ENCODE measurements around the gene PRKAR1A. TPM values are rescaled to one million over a fixed set of nuclear protein-coding genes. Genes with fewer than 3 reads are reported as not detected.

The PRKAR1A gene
- total and polyA plus RNA-seq, 12 donors: 170 to 1,378 (median 783) TPM

DNA sequence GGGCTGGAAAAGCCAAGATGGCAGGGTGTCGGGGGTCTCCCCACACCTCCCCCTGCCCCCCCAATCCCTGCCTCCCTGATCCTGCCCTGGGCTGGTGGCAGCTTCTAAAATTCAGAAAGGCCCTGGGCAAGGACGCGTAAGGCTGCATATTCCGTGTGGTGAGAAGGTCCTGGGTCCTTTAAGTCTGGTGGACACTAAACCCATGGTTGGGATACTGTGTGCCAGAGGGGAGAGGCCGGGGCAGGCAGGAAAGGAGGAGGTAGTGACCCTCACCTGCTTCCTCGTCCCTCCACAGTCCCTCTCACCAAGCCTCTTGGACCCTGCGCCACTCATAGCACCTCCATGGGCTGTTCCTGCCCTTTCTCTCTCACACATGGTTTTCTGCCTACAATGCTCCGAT, 28.8 kb downstream of the PRKAR1A start:
- no peak for TF ChIP-seq CTCF (IDR thresholded peaks at IDR 0.05)
- peak in 5 of 8 donors; percentile 2 to 11 (median 6) for ATAC-seq
- Histone ChIP-seq H3K4me1 (peaks cover 0 to 51% (median 8%) of the 10 kb centered on the region in 9 donors), H3K36me3 (peaks cover 0 to 96% (median 41%) of the 10 kb centered on the region in 9 donors), H3K4me3 (no peak overlapping the region), H3K27ac (peak overlapping the region in 6 of 10 donors; percentile 11 to 67 (median 48)), H3K9me3 (no peaks in the 10 kb centered on the region), H3K27me3 (no peaks in the 10 kb centered on the region)
- 87 to 89% methylated on average over 8 of the region's 8 CpGs for WGBS, 2 donors
- DNase-seq: no peak
- intact Hi-C loops (cut with DNase I): loop anchor here in 5 of 10 donors (5.0 to 10.0 kb wide), 3 partner anchors 71 to 216 kb away; no protein-coding TSS in a partner anchor

DNA sequence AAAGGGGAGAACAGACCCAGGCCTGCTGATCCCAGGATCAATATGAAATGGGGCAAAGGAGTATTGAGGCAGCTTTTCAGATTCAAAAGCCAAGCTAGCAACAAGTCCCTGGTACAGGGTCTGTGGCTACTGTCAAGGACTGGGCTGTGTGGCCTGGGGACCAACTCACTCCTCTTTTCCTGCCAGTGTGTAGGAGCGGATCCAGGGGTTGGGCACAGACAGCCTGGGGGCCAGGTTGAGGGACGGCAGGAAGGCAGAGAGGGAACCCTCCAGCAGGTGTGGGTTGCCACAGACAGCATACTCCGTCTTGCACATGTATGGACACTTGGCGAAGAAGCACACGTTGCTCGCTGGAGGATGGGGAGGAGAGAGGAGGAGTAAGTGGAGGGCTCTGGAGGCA, 29.6 kb downstream of the PRKAR1A start:
- intact Hi-C loops (cut with DNase I): loop anchor here in 5 of 10 donors (5.0 to 10.0 kb wide), 3 partner anchors 70 to 215 kb away; no protein-coding TSS in a partner anchor
- TF ChIP-seq CTCF (IDR thresholded peaks at IDR 0.05): no peak
- Histone ChIP-seq H3K27me3 (no peaks in the 10 kb centered on the region), H3K9me3 (peaks cover 0 to 5% (median 0%) of the 10 kb centered on the region in 11 donors), H3K4me1 (peaks cover 0 to 43% (median under 1%) of the 10 kb centered on the region in 9 donors), H3K27ac (no peak overlapping the region), H3K36me3 (peaks cover 0 to 96% (median 38%) of the 10 kb centered on the region in 9 donors), H3K4me3 (no peak overlapping the region)
- DNase-seq: no peak
- ATAC-seq: peak in 1 of 8 donors; percentile 8
- 86 to 88% methylated on average over 6 of the region's 6 CpGs for WGBS, 2 donors

DNA sequence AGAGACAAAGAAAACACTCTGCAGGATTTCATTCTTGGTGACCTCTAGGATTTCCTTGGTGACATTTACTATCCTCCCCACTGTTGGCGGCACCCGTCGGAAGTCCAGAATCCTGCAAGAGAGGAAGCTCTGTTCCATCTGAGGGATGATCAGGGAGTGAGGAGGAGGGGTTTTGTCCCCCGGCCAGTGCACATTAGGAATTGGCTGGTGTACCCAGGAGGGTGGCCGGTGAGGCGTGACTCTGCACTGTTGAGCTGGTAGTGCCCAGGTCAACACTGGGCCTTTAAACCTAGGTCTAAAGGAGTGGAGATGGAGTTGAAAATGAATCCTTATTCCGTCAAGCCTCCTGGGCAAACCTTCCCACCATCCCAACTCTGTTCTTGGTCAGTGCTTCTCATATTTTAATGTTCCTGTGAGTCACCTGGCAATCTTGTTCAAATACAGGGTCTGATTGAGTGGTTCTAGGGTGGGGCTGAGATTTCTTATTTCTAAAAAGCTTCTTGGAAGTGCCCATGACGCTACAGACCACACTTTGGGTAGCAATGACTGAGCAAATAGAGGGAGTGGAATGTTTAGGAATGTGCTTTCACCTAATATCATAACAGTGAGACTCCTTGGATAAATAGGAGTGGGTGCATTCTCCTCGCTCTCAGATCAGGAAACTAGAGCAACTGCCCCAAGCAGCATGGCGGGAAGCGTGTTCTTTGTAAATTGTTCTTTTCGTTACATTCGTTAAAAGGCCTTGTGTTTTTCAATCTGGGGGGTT, 30.7 kb downstream of the PRKAR1A start:
- Histone ChIP-seq H3K27ac (no peak overlapping the region), H3K4me3 (no peak overlapping the region), H3K27me3 (no peaks in the 10 kb centered on the region), H3K36me3 (peaks cover 0 to 87% (median 30%) of the 10 kb centered on the region in 9 donors), H3K4me1 (peaks cover 0 to 32% (median 0%) of the 10 kb centered on the region in 9 donors), H3K9me3 (peaks cover 0 to 12% (median 0%) of the 10 kb centered on the region in 11 donors)
- 95 to 98% methylated on average over 13 of the region's 13 CpGs for WGBS, 2 donors
- ATAC-seq (no peak), DNase-seq (no peak)
- intact Hi-C loops (cut with DNase I): loop anchor here in 5 of 10 donors (5.0 to 10.0 kb wide), 3 partner anchors 69 to 214 kb away; no protein-coding TSS in a partner anchor
- TF ChIP-seq CTCF (IDR thresholded peaks at IDR 0.05): no peak

- DNase-seq: no peak
- peak in 3 of 8 donors; percentile 49 to 56 (median 52) for ATAC-seq
- Histone ChIP-seq H3K36me3 (peaks cover 0 to 79% (median 16%) of the 10 kb centered on the region in 9 donors), H3K27me3 (no peaks in the 10 kb centered on the region), H3K4me3 (no peak overlapping the region), H3K4me1 (peaks cover 0 to 20% (median 0%) of the 10 kb centered on the region in 9 donors), H3K9me3 (peaks cover 0 to 12% (median 0%) of the 10 kb centered on the region in 11 donors), H3K27ac (peak overlapping the region in 4 of 10 donors; percentile 8 to 48 (median 21))
- no peak for TF ChIP-seq CTCF (IDR thresholded peaks at IDR 0.05)
- WGBS, 2 donors: 57 to 59% methylated on average over 12 of the region's 12 CpGs
- intact Hi-C loops (cut with DNase I): loop anchor here in 5 of 10 donors (5.0 to 10.0 kb wide), 3 partner anchors 68 to 213 kb away; no protein-coding TSS in a partner anchor
These were observed 32.1 kb downstream of the PRKAR1A start for GRCh38 chr17:68544111-68544915.
